ENCODE data around the gene PLA2G2C. TPM values are rescaled to one million over a fixed set of nuclear protein-coding genes. Genes with fewer than 3 reads are reported as not detected.

Gene PLA2G2C
- polyA plus RNA-seq, 4 donors = 0.14 to 0.21 (median 0.14) TPM; not detected in 1

Other genes with a start within 250 kb of the PLA2G2C start
- under 1 TPM in 1 of 4 donors, not detected in 3; 0.13 TPM for gene PLA2G2A, start 206.9 kb downstream of the PLA2G2C start, polyA plus RNA-seq (ENCODE audit: insufficient read length in 4 of 4)
- gene PLA2G5, start 116.3 kb downstream of the PLA2G2C start, polyA plus RNA-seq (ENCODE audit: insufficient read length in 4 of 4) = not detected
- under 1 TPM in 3 of 4 donors, not detected in 1; 0.05 to 0.06 (median 0.06) TPM for gene PLA2G2D, start 67.0 kb downstream of the PLA2G2C start, polyA plus RNA-seq (ENCODE audit: insufficient read length in 4 of 4)
- gene PLA2G2F, start 47.2 kb downstream of the PLA2G2C start, polyA plus RNA-seq (ENCODE audit: insufficient read length in 4 of 4) = under 1 TPM; 0.14 to 0.65 (median 0.37) TPM
- 1 to 10 TPM; 4.9 to 5.9 (median 5.5) TPM for gene UBXN10, start 422 bp downstream of the PLA2G2C start, polyA plus RNA-seq (ENCODE audit: insufficient read length in 4 of 4)
- 1 to 10 TPM in 3 of 4 donors, under 1 TPM in 1; 0.82 to 2.7 (median 2.0) TPM for gene VWA5B1, start 104.4 kb upstream of the PLA2G2C start, polyA plus RNA-seq (ENCODE audit: insufficient read length in 4 of 4)

Measured in left renal cortex interstitium (tissue), 4 donors.